Kidney capillary endothelial cell (primary cell): Measurements from ENCODE around the gene AMMECR1.
"Not testable (repeated sequence)": the region's sequence is repeated elsewhere in the genome, so short reads cannot be mapped to it uniquely, and the experiment has no call there.

Experiments used
- DNase-seq: peaks from one replicate; pipeline ENCODE4 v3.0.0-alpha.2; 2018; ENCODE audit warnings: low spot score

AMMECR1 gene

DNA sequence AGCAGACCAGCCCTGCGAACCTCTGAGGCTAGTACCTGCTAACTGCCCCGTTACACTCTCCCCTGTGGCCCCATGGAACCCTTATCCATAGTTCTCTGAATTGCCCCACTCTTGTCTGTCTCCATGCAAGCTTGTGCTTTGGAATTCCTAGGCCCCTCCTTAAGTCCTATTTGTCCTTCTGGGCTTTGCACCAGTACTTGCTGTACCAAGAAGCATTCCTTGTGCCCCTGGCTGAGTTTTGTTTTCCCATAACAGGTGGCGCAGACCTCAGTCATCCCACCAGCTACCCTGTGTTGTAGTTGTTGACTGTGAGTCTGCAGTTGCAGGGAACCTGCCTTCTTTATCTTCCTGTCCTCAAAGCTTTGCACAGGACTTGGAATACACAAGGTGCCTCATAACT lies 147.9 kb downstream of the AMMECR1 start:
- DNase-seq = no peak

DNA sequence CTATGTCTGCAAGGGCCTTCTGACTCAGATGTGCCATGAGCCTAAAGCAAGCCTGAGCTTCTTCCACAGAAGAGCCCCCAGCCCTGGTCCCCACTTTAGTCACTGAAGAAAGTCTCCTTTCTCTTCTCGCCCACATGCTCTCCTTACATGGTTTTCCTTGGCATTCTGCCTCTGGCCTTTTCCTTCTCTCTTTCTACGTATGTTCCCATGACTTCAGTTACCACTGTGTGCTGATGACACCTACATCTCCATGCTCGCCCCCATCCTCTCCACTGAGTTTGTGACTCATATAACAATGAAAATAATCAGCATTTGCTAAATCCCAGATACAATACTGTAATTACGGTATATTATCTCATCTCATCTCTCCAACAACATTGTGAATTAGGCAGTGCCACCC lies 149.3 kb downstream of the AMMECR1 start:
- no peak for DNase-seq

- DNase-seq = no peak
These were observed 149.9 kb downstream of the AMMECR1 start for GRCh38 chrX:110167952-110168451.

GRCh38 chrX:110163488-110163887 lies 154.4 kb downstream of the AMMECR1 start:
- no peak for DNase-seq

DNA sequence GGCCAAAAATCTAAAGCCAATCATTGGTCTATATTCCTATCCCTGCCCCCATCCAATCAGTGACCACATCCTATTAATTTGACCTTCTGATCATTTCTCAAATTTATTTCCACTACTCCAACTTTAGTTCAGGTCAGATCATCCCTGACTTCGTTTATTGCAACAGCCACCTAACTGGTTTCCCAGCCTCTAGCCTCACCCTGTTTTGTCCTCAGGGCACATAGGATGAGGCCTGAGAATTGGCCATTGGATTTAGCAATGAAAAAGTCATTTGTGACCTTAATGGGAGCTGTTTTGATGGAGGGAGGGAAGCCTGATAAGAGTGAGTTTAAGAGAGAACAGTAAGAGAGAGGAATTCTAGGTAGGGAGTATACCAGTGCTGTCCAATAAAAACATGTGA lies 155.0 kb downstream of the AMMECR1 start:
- DNase-seq = no peak

GRCh38 chrX:110162131-110162530 lies 155.8 kb downstream of the AMMECR1 start:
- no peak for DNase-seq

DNA sequence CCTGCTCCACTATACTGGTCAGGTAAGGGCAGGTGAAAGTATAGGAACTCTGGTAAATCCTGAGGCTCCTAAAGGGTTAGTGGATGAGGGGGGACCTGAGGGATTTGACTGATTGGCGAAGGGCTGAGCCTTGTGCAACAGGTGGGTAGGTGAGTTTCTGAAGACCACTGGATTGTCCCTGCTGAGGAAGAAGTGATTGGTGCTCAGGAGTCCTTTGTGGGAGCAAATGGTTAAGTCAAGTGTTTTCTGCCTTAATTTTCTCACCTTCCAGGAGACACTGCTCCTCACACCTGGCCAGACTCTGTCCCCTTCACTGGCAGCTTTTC lies 156.6 kb downstream of the AMMECR1 start:
- no peak for DNase-seq

- DNase-seq = no peak
These were observed 158.0 kb downstream of the AMMECR1 start for GRCh38 chrX:110159865-110160264.

DNA sequence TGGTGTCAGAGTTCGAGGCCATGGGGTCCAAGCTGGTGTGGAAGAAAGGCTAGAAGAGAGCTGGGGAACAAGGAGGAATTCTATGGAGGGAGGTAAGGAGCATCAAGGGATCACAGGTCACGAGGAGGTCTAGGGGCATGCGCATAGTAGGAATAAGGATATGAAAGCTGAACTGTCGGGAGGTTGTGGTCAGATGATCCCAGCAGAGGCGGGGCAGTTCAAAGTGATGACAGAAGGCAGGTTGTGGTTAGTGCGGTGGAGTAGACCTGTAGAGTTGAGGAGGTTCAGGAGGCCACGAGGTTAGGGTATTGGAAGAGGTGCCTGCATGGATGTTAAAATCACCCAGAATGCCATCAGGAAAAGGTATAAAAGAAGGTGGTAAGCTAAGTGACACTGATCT lies 158.7 kb downstream of the AMMECR1 start:
- DNase-seq = no peak

DNA sequence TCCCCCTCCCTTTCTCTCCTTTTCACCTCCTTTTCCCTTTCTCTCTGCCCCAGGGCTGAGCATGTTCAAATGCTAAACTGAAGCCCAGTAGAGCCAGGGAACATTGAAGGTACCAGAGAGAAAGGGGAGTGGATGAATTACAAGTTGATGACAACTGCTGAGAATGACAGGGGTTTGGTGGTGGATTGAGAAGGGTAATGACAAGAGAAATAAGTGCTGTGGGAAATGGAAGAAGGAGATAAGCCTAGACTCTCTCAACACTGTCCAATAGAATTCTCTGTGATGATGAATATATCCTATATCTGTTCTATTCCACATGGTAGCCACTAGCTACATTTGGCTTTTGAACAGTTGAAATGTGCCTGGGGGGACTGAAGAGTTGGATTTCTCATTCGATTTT lies 160.4 kb downstream of the AMMECR1 start:
- no peak for DNase-seq

GRCh38 chrX:110156167-110156754 lies 161.6 kb downstream of the AMMECR1 start:
- no peak for DNase-seq

GRCh38 chrX:110155759-110156158 lies 162.1 kb downstream of the AMMECR1 start:
- DNase-seq = no peak

- DNase-seq = not testable (repeated sequence)
These were observed 163.6 kb downstream of the AMMECR1 start for GRCh38 chrX:110154328-110154727.

DNA sequence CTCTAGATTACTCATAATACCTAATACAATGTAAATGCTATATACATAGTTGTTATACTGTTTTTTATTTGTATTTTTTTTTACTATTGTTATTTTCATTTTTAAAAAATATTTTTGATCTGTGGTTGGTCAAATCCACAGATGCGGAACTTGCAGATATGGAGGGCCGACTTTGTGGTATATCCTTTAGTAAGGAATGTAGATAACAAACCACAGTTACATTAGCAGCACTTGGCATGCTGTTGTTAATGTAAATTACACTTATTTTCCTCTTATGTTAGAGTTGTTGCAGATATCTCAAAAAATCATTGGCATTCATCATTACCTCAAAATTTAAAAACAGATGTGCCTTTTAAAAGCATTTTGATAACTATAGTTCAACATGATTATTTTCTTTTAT lies 164.0 kb downstream of the AMMECR1 start:
- no peak for DNase-seq

DNA sequence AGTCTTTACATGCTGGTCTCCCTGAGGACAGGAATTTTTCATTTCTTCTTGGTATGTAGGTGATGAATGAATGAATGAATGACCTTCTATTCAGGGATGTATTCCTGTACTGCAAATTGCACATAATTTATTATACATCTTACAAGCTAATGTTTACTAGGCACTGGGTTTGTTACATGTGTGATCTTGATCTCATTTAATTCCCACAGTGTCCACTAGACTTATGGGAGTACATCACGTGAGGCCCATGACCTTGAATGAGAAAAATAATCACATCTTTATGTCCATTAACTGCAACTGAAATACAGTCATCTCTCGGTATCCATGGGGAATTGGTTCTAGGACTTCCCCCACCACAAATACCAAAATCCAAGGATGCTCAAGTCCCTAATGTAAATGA lies 164.6 kb downstream of the AMMECR1 start:
- DNase-seq = no peak

DNA sequence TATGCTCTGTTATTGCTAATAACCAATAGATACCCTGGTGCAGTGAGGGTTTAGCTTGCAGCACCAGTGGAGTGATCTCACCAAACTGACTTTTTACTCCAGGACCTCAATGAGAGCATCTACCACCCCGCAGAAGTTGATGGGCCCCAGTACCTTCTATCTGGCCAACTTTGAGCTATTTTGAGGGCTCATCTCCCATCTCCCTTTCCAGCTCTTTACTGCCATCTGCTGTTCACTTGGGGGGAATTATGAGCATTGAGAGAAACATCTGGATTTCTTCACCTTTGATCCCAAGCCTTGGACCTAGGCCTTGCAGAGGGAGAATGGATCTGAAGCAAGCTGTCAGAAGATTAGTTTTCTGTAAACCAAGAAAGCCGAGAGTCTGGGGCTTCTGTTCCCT lies 171.4 kb downstream of the AMMECR1 start:
- DNase-seq = peak; percentile 43

GRCh38 chrX:110145854-110146253 lies 172.0 kb downstream of the AMMECR1 start:
- peak; percentile 48 for DNase-seq

GRCh38 chrX:110145311-110145710 lies 172.6 kb downstream of the AMMECR1 start:
- DNase-seq = no peak
